GM04504 (cell line): ENCODE data around the gene SLC23A2.

Source experiments
- DNase-seq: peaks from one replicate; pipeline ENCODE4 v3.0.0-alpha.2; 2012; ENCODE audit warnings: low read depth

Gene SLC23A2

DNA sequence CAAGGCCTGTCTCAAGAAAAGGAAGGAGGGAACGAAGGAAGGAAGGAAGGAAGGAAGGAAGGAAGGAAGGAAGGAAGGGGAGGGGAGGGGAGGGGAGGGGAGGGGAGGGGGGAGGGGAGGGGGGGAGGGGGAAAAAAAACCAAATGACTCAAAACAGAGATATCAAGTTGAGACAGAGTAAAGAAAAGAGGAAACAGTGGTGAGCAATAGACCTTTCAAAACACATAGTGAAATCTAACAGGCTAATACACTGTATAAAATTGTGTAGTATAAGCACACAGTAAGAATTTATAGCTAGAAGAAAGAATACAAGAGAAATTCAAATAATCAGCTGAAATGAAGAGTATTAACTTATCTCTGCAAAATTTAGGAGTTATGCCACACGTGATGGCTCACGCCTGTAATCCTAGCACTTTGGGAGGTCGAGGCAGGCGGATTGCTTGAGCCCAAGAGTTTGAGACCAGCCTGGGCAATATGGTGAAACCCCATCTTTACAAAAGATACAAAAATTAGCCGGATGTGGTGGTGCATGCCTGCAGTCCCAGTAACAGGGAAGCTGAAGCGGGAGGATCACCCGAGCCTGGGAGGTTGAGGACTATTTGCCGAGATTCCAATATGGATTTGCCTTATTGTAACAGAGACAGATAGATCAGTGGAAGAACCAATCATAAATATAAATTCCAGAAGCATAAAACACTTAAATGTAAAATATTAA is 156.4 kb downstream of the SLC23A2 start:
- DNase-seq: no peak

DNA sequence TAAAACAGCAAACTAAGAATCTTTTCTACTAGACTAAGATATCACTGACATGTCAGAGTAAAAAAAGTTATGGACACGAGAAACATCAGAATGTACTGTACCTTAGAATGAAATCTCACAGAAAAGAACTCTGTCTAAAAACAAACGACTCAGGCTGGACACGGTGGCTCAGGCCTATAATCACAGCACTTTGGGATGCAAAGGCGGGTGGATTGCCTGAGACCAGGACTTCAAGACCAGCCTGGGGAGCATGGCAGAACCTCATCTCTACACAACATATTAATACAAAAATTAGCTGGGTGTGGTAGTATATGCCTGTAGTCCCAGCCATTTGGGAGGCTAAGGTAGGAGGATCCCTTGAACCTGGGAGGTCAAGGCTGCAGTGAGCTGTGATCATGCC is 157.0 kb downstream of the SLC23A2 start:
- DNase-seq: no peak

DNA sequence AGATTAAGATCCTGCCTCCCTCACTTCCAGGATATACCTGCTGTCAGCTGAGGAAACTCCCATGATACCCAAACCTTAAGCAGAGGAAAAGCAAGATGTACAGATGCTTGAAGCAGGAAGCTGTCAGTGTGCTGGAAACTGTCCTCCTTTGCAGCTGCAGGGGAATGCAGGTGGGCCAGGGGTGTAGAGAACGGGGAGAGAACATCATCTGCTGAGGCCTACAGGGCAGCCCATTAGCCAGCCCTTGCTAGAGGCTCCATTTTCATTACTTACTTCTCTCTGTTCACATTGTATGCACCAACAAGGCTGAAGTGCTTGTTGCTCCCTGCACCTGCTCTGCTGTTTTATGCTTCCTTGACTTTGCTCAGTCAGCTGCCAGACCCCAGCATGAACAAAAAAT is 160.5 kb downstream of the SLC23A2 start:
- DNase-seq: no peak

DNA sequence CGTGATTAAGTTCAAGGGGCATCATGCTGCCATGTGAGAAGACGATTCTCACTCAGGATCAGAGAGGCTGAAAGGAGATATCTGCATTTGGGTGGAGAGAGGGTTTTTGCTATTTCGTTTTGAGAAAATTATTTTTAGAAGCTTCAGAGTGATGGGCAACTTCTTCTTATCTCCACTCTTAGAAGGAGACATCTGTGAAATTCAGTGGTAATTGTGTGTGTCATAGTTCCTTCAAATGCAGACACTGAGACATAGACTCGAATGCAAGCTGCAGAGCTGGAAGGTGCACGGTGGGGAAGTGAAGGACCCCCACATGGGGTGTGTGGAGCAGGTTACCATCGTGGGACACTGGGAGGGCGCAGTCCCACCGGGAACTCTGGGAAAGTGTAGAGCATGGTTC is 162.8 kb downstream of the SLC23A2 start:
- no peak for DNase-seq

DNA sequence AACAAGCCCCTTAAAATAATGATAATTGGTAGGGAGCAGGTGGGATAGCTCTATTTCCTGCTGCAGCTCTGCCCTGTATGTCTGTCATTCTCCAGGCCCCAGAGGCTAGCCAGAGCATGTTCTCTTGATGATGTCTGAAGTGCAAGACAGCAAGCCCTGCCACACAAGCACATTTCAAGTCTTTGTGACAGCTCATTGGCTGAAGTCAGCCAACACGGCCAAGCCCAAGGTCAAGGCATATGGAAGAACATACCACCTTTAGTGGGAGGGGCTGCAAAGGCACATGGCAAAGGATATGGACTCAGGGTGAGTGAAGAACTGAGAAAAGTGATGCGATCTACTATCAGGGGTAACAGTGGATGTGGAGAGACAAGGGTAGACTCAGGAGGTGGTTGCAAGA is 163.6 kb downstream of the SLC23A2 start:
- DNase-seq: no peak

DNA sequence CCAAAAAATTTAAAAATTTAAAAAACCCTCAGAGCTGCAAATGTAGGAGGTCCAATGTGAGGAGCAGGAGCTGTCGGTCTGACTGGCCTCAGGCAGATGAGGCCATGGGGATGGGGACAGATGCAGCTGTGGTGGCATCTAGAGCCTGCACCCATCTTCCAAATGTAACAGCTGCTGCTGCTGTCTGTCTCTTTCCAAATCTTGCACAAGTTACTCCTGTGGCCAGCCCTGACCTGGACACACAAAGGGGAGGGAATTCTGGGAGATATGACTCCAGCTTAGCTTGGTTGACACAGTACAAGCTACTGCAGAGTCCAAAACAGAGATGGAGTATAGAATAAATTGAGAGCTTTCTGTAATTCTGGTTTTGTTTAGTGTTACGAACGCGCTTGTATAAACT is 164.4 kb downstream of the SLC23A2 start:
- no peak for DNase-seq

DNA sequence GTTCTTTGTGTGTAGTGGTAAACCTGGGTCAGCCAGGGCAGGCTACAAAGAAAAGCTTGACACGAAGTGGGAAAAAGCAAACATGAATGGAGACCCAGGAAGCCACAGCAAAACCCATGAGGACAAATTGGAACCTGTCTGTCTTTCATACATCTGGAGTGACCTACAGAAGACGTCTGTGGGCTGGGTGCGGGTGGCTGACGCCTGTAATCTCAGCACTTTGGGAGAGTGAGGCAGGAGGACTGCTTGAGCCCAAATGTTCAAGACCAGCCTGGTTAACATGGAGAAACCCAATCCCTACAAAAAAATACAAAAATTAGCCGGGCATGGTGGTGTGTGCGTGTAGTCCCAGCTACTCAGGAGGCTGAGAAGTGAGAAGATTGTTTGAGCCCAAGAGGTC is 164.8 kb downstream of the SLC23A2 start:
- no peak for DNase-seq

DNA sequence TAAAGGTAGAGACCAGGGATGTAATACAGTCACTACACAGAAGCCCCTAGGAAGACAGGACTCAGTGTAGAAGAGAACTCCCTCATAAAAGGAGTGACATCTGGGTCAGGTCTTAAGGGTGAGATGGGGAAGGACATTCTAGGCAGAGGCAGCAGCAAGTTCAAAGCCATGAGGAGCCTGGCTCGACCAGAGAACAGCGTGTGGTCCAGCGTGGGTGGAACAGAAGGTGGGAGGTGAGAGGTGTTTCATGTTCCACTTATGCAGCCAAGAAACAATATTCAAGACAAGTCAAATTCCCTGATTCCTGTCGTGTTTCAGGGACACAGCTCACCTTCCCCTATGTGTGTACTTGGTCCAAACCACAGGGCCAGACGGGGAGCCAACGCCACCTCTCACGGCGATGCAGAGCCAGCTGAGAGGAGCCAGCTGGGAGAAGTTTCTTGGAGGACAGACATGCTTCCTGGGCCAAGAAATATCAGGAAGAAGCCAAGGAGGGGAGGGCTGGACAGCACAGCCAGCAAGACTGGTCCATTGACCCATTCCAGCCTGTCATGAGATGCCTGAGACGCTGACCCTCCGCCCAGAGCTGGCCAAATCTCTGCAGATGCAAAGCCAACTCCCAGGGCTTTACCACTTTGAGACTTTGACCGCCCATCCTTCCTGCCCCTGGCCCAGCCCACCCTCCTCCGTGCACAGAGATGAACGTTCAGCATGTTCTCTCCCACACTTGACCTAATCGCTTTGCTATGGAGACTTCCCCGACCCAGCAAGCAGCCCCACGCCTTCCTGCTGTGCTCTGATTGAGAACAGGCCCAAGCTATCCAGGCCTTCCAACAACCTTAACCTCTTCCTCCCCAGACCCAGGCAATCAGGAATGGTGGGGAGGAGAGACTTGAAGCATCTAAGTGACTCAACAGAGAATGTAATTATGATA is 165.8 kb downstream of the SLC23A2 start:
- DNase-seq: peak; percentile 16

DNA sequence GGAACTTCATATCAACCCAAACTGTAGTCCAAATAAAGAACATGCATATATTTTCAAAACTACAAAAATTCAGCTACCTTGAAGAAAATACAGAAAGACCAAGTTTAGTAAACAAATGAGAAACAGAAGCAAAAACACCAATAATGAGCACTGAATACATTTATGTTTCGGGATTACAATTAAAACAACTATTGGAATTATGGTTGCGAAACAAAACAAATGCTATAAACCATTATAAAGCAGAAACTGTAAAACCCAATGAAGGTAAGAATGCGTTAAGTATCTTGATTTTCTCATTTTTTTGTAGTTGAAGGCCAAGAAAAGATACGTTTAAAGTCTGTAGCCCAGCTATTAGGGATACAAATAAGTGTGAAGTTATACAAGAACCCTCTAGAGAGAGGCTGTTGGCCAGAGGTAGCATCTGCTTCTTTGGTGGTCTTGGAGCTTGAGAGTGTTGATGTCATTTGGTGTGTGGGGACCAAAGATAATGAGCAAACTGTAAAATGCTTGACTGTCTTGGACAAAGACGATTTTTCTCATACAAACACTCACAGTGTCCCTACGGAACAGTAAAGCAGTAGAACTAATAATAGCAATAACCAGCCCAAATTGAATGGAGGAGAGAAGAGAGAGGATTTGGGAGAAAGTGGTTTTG is 168.1 kb downstream of the SLC23A2 start:
- no peak for DNase-seq

DNA sequence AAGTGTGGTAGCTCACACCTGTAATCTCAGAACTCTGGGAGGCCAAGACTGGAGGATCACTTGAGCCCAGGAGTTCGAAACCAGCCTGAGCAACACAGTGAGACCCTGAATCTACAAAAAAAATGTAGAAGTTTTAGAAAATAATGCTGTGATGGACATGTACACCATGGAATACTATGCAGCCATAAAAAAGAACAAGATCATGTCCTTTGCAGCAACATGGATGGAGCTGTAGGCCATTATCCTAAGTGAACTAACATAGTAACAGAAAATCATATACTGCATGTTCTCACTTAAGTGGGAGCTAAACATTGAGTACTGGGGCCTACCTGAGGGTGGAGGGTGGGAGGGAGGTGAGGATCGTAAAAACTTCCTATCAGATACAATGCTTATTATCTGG is 168.8 kb downstream of the SLC23A2 start:
- DNase-seq: no peak

DNA sequence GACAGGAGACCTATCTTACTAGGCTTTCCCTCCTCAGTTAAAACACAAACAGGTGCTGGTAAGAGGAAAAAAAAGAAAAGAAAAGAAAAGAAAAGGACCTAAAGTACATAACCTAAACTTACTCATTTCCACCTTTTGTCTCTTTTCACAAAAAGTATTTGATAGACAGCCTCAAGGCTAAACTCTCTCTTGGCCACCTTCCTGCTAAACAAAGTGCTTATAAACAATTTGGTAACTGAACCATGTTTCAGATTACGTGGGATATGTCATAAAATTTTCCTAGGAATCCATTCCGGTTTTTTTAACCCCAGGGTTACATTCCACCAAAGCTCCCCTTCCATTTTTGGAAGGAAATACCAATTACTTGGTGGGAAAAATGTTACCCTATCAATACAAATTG is 170.6 kb downstream of the SLC23A2 start:
- DNase-seq: no peak

DNA sequence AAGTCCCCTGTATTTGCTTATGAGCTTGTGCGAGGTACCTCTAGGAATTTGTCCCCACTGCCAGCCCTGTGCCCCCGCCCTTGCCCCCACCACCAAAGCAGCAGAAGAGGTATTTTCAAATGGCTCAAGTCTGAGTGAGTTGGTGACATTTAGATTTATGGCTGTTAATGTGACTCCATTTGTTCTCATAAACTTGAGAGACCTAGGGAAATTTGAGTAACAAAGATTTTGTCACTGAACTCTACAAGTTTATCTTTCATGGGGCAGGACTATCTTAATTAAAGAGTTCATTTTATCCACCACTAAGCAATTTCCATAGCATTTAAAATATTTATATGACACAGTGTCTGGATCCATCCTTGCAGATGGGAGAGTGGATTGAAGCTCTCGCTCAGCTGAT is 171.1 kb downstream of the SLC23A2 start:
- no peak for DNase-seq

DNA sequence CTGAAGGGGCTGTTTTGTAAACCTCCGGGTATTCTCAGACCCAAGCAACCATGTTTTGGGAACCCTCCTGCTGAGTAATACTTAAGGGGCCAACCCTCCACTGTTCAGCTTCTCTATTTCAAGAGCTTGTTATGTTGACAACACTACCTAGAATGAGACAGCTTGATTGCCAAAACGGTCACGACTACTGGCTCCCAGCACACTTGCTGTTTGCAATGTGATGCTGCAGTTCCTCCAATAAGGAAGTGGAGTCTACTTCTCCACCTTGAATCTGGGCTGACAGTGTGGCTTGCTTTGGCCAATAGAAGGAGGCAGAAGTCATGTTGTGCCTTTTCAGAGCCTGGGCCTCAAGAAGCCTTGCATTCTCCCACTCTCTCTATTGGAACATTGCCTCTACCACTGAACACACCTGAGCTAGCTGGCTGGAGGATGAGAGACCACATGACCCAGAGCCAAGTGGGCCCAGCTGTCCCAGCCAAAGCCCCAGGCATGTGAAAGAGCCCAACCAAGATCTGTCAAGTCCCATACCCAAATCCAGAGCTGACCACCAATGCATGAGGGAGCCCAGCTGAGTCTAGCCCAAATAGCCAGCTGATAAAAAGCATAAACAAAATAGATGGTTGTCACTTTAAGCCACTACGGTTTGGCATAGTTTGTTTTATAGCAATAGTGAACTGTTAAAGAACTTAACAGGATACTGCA is 171.6 kb downstream of the SLC23A2 start:
- no peak for DNase-seq

DNA sequence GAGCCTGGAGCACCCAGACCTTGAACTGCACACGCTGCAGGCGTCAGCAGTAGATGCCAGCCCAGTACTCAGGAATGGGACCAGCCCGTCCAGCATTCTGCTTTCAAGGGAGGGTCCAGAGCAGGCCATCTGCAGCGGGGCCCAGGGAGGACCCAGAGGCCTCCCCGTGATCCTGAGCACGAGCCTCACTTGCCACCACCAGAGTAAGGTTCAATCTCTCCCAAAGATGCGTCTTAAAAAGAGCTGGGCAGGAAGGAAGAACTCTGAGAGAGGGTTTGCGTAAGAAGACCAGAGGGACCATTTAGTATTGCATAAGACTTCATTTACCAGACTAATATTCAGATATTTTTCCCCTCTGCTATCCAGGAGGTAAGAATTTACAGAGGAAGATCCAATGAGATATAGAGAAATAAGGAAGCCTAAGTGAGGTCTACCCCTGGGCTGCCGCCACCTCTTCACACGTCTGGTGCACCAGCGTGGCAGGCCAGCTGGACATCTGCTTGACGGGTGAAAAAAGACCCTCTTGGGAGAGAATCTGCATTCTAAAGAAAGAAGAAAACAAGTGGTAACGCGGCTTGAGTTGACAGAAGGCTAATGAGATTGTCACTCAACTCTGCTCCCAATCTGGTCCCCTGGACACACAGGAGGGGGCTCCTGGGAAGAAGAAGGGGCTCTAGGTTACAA is 172.3 kb downstream of the SLC23A2 start:
- DNase-seq: no peak

DNA sequence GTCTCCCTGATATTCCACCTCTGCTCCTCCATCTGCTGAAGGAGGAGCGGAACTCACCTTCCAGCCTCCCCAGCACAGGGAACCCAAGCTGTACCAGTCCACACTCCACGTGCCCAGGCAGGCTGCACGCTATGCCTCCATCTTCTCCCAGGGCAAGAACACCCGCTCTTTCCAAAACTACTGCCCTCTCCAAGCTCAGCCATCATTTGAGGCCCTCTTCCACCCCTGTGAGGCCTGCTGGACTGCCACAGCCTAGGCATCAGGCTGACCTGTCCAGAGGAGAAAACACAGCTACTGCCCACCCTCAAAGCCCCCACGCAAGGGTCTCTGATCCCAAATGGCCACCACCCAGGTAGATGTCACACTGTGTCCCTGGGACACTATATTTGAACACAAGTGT is 179.7 kb downstream of the SLC23A2 start:
- DNase-seq: no peak

DNA sequence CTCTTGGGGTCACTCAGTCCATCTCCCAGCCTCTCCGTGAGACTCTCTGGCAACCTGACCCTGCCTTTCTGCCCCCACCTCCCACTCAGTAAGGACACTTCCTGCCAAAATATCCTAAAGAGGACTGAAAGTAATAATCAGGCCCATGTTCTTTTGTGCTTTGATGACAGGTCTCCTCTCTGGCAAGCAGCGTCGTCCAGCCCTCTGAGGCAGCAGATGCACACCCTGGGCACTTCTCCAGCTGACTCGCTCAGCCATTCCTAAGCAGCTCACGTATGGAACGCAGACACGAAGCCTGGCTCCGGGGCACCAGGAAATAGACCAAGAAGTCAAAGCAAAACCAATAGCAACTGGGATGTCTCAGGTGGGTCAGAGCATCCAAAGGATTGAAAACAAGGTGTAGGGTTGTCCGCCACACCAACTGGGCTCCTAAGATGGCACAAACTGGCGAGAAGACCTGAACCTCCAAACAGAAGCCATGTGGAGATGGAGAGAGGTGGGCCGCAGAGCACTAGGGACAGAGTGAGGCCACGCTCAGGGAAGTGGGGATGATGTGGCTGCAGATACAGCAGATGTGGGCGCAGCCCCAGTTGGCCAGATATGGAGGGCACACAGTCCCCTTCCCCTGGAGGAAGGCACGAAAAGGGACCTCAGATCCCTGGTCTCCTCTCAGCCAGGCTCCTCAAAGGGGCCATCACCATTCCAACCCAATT is 180.3 kb downstream of the SLC23A2 start:
- DNase-seq: peak; percentile 63

DNA sequence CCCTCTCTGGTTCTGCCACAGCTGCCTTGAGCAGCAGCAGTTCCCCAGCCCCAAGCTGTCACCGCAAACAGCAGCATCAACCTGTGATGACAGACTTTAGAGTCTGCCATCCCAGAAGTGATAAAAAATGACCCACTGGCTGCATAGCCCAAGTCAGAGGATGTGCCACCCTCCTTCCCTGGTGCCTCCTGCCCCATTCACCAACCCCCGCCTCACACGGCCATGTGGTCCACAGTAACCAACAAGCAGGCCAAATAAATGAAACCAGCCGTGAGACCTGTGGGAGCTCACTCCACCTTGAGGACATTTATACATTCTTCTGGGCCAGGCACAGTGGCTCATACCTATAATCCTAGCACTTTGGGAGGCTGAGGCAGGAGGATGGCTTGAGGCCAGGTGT is 181.4 kb downstream of the SLC23A2 start:
- DNase-seq: no peak

DNA sequence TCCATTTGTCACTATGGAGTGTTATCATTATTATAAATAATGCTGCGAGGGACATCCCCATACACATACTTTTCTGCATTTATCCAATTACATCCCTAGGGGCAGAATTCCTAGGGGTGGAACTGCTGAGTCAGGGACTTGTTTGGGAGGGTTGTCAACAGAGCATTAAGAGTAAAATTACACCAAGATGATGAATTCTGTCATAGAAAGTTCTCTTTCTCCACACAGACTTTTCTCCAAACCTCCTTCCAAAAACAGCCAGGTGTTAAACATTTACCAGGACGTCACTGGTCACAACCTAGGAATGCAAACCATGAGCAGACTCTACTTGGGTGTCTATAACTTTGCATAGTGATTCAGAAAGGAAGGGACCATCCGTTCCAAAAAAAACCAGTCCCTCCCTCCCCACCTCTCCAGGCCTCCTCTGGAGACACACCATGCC is 184.1 kb downstream of the SLC23A2 start:
- no peak for DNase-seq

DNA sequence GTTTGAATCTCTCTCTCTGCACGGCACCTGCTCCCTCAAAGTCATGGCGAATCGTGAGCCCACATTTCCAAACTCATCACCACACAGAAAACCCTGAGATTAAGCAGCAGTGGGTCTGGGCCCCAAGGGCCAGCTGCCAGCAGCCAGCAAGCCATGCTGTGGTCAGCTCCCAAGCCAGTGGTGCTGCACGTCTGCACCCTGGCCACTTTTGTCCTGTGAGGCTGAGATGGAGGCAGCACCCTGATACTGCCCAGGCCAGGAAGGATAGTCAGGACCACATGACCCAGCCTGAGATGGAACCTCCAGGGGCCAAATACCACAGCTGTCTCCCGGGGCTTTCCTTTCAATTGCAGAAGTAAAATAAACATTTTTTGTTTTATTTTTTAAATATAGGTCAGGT is 185.7 kb downstream of the SLC23A2 start:
- DNase-seq: no peak

DNA sequence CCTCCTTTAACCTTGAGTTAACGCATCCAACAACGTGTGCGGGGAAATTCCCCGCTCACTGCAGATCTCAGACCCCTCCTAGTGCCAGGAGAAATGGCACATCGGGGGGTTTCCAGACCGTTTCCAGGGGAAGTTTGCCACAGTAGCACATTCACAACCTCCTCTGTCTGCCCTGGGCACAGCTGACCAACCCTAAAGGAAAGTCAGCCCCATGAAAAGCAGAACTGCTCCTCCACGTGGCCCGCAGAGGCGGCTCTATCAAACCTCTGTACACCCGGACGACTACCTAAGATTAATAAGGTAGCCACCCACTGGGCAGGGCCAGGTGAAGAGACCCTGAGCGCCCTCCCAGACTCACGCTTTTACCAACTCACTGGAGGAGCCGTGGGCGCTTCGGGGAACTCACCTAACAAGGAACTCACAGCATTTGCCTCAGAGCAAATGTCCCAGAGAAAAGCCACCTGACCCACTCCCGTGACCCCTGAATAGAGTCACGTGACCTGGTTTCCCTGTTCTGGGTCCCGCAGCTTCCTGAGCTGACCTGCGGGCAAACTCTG is 186.5 kb downstream of the SLC23A2 start:
- DNase-seq: no peak
